NOMO-1 treated with dmso at 0.1 percent for 144 hours (cell line): ENCODE measurements around the gene IL5RA.

Experiments used
- DNase-seq: peaks from one replicate; lab custom pipeline; 2025; ENCODE audit not compliant: unreplicated experiment; lab: John Stamatoyannopoulos, UW

The IL5RA gene, protein sequence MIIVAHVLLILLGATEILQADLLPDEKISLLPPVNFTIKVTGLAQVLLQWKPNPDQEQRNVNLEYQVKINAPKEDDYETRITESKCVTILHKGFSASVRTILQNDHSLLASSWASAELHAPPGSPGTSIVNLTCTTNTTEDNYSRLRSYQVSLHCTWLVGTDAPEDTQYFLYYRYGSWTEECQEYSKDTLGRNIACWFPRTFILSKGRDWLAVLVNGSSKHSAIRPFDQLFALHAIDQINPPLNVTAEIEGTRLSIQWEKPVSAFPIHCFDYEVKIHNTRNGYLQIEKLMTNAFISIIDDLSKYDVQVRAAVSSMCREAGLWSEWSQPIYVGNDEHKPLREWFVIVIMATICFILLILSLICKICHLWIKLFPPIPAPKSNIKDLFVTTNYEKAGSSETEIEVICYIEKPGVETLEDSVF

DNA sequence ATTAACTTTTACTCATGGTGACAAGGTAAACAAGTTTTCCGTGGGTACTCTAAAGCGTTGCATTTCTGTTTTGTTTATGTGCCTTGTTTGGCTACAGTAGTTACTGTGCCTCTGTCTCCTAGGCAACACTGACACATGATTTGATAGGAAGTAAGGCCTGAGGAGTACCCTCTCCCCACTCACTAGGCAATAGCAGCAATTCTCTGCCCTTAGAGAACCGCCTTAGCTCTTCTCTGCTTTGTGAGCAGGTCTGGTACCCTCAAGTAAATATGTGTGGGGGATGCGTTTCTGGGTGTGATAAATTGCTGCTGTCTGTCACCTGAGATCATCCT is at the start of gene IL5RA:
Gene IL5RA (minus strand): TSS at position 76 of the 332 bp plus-strand sequence. CDS start 5,390 bp downstream, outside the sequence.
- no peak for DNase-seq

DNA sequence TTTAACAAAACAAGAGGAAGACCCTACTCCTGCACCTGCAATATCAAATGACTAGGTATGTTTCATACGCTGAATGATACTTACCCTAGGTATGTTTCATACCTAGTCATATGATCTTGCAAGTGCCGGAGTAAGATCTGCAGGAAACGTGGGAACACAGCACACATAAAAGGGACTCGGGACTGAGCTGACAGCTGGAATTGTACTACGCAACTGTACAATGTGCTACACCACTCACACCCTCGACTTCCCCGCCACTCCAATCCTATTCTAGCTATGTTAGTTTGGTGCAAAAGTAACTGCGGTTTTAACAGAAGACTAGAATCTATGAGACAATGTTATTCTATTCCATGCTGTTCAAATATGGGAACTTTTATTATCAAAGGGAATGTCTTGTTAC is 47.3 kb upstream of the IL5RA start:
- no peak for DNase-seq

DNA sequence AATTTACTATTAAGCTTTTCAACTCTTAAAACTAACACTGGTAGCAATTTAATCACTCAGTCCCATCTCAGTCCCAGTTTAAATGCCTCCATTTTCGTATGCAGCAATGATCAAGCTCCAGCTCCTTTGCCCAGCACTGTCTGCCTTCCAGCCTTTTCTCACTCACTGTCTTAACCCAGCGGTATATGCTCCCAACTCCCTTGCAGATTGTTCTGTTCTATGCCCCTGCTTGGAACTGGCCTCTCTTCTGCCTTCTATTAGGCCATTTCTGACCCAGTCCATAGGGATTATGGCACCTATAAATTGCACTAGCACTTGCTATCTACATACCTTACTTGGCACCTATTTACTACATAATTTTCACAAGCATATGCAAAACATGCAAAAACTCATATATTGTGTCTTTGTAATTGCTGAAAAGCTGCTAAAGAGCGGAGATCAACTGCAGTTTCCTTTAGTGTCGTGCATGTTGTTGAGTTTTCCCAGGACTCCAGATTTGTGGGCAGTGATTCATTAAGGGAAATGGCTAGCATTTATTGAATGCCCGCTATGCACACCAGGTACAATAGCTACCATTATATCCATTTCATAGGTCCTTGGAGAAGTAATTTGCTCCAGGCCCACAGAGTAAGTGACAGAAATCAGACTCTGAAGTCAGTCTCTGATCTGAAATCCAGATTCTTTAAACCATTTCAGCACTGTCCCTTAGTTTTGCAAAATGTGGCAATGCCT is 44.9 kb upstream of the IL5RA start:
- no peak for DNase-seq

DNA sequence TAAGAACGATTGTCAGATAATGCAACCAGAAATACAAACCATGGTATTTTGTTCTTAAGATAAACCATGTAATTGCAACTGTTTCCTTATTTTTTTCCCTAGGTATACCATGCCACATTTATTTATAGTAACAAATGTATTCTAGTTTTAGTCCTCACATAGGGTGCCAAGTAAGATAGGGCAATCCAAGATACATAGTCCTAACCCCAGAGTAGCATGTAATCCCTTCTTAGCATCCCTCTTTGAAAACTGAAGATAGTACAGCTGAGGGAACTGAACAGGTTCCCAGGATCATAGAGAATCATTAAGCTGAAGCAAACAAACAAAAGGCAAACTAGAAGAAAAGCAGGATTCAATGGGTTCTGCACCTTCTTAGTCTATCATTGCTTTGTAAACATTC is 41.3 kb upstream of the IL5RA start:
- no peak for DNase-seq

DNA sequence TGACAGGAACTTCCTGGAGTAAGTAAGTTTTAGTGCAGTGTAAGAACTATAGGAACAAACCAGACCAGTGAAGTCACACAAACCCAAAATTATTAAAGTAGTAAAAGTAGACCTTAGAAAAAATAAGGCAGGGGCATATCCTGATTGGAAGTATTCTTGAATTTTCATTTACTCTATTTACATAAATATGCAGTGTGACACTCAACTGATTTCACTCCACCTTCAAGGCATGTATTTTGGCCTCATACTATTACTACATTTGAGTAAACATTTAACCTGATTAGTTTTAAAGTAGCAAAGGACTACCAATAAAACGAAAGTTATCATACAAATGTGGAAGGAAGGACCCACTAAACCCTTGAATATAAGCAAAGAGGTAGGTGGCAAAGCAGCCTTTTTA is 39.4 kb upstream of the IL5RA start:
- DNase-seq, result no peak

DNA sequence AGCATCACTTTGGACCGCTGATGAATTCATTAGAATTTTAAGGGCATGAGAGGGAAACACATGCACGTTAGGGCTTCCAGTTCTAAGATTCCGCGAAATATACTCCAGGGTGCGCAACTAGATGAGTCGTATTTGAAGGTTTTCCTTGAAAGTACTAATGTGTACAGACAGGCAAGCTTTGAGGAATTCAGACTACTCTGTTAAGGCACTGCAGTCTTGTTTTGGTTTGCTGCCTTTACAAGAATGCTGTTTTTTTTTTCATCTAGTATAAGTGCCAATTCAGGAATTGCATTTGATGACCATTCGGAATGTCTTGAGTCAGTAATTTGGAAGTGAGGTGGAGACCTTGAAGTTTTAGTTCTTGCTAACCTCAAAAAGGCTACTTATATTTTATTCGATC is 35.7 kb upstream of the IL5RA start:
- DNase-seq, result no peak

DNA sequence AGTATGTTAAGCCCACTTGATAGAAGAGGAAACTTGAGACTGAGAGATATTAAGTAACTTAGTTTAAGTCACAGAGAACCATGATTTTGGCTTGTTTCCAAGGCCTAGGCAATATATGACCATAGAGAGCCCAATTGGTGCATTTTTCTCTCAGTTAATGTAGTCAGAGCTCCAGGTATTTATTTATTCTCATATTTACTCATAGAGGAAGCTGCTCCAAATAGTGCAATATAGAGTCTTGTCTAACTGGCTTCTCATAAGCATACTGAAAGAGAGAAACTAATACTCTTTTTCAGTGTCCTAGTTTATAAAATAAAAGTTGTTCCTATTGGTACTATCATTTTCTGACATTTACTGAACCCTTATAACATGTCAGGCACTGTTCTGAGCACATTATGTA is 31.8 kb upstream of the IL5RA start:
- no peak for DNase-seq

DNA sequence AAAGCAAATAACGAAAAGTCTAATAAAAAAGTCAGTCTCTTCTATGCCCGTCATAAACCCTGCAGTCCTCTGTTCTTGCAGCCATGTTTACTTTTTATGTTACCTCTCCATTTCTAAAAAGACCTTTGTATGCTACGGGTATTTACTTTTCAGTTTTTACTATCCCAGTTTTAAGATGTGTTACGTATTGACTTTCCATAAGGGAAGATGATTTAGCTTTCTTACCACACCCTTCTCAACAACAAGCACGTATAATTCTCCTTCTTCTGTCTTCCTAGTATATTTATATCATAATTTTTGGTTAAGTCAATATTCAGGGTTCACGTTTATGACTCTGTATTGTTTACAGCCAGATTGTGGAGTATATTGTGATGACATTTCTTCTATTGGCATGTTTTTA is 27.4 kb upstream of the IL5RA start:
- DNase-seq, result no peak

DNA sequence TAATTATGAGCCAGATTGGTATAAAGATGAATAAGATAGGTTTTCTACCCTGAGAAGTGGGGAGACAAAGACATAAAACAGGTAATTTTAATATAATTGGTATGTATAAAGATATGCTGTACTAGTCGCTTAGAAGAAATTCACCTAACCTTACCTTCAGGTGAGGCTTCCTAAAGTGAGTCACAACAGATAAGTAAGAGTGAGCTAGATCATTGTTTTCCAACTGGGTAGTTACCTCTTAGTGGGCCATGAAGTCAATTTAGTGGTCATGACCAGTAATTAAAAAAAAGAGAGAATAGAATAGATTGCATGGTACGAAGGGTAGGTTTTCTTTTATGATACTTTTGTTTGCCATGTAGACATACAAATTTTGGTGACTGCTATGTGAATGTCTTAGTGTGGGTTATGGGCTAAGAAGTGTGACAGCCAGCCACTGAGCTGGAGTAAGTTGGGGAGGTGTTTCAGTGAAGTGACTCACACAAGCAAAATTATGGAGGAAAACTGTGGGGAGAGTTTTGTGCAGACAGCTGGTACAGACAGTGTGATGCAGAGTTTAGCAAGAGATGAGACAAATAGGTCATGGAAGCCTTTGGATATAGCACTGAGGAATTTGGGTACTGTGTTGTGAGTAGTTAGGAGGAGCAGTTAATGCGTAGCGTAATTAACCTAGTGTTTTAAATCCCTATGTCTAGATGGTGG is 24.7 kb upstream of the IL5RA start:
- no peak for DNase-seq

DNA sequence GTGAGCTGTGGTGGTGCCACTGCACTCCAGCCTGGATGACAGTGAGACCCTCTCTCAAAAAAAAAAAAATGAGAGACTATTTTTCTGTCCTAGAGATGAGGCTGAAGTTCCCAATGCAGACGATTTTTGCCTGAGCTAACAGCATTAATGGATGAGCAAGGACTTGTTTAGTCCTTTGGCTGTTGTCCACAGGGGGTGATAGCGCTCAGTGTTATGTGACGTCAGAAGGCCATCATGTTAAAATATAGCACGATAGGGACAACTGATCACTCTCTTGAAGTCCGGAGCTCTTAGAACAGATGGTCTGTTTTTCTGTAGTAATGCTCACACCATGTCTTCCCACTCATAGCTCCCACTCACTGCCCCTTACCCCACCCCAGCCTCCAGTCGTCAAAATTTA is 23.3 kb upstream of the IL5RA start:
- no peak for DNase-seq

DNA sequence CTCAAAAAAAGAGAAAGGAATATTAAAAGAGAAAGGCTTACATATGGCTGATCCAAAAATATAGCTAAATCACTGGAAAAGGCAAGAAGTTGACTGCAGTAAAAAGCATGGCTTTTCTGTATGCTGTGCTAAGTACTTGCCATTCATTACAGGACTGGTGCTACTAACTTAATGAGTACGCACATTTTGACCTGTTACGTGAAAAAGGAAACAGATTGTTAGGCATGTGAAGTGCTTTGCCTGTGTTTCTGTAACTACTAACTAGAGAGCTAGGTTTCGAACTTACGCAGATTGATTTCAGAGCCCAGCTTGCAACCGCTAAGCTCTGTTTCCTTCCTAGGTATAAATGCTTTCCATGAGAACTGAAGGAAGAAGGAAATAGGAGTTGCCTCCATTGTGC is 19.4 kb upstream of the IL5RA start:
- DNase-seq, result no peak

DNA sequence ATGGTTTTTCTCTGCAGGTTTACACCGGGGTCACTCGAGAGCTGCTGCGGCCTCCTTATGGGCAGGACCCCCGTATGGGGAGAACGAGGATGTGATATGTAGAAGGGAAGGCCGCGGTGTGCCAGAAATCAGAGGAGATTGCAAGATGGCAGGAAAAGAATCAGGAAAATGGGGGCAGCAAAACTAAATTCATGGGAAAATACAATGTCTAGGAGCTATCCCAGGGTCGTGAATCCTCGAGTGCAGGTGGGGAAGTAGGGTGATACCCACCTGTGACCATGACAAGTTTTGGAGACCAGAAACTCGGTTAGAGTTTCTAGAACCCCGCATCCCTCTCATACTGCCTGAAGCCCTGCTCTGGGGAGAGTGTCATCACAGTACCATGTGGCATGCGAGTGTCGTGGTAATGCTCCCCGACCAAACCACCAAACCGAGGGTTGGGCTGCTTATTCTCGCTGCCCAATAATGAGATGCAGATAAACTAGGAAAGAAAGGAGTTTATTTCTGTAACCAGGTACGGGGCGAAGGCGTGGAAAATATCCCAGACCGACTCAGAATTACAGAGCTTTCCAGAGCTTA is 17.3 kb upstream of the IL5RA start:
- no peak for DNase-seq

DNA sequence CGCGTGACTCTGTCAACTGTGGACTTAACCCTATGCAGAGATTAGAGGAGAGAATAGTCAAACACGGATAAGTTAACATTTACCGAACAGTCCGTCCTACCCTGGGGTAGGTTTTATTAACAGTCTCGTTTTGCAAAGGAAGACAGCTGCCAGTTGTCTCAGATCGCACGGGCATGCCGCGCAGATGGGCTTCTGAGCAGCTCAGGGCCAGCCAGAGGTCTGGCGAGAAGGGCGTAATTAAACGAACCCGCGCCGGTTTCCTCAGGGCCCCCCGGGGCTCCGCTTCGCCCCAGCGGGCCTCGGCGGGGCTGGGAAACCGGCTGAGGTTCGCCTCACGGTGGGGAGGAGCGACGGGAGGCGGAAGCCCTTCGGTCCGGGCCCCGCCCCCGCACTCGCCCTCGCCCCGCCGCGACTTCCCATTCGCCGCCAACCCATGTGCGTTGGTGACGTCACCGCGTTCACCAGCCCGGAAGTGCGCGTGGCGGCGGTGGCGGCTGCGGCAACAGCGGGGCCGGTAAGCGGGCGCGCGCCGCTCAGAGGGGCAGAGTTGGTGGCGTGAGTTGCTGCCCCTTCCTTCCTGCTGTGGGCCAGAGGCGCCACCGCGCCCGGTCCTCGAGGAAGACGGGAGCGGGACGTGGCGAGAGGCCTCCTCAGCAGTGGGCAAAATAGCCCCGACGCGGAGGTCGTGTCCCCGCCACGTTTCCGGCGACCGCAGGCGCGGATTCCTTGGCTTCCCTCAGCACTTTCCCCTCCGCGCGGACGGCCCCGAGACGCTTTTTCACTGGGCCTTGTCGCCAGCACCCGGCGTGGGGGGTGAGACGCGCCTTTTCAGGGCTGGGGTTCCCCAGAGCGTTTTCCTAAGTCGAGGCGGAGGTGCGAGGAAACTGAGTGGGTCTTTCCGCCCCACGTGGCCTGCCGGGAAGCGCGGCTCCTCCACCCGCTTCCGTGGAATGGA is 16.6 kb upstream of the IL5RA start, which contains the start of gene TRNT1:
Gene TRNT1 (plus strand): TSS at position 464 of the 955 bp plus-strand sequence. CDS start 2,101 bp downstream, outside the sequence.
- peak; percentile 77 for DNase-seq

DNA sequence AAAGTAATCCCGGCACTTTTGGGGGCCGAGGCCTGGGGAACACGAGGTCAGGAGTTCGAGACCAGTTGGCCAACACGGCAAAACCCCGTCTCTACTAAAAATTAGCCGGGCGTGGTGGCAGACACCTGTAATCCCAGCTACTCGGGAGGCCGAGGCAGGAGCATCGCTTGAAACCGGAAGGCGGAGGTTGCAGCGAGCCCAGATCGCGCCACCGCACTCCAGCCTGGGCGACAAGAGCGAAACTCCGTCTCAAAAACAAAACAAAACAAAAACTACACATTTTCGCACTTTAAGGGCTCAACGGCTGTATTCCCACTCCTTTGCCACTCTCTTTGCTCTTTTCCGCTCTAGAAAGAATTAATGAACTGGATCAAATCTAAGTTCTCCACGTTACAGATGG is 15.8 kb upstream of the IL5RA start:
- DNase-seq, result no peak

DNA sequence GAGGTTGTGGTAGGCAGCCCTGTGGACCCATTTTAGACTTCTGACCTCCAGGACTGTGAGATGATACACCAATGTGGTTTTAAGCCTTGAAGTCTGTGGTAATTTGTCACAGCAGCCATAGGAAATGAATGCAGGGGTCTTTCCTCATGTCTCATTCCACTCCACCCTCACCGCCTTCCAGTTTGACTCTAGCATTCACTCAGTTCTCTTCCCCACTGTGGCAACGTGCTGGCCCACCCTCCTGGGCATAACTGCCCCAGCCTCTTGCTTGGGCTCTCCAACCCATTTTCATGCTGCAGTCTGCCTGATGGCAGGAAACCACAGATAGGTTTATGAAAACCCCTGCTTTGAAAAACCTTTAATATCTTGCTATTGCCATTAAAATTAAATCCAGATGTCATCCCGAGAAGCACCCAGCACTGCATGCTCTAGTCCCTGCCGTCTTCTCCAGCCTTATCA is 9.2 kb upstream of the IL5RA start:
- no peak for DNase-seq

DNA sequence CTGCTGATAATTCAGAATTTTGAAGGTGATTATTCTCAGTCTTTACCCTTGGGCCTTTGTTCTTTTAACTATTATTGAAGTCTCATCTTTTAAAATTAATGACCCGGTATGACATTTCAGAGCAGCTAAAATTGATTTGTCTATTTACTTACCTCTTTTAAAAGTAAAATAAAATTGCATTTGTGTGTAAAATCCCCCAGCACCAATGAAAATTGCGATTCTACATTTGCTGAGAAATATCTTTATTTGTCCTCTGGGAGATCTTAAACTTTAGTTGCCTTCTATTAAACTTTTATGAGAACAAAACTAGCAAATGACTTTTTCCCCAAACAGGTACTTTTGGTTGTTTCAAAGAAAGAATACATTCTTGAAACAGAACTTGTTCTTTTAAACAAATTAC is 7.5 kb upstream of the IL5RA start:
- DNase-seq, result no peak

DNA sequence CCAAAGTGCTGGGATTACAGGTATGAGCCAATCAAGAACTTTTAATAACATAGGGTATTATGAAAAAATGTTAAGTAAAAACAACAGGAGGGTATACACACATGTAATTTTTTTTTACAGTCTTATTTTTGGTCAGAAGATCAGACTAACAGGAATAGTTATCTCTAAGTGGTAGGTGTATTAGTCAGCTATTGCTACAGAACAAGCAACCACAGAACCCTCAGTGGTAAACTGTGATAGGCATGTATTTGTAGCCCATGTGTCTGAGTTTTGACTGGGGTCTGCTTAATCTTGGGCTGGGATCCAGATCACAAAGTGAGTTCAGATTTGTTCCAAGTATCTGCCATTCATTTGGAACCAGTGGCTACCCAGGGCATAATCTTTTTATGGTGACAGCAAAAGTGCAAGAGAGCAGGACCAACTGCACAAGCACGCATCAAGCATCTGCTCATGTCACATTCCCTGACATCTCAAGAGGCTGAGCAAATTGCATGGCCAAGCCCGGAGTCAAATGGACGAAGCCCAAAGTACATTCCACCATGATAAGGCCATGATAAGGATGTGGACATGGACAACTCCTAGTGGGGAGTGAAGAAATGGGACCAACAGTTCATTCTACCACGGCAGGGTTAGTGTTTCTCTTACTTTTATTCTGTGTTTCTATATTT is 3.0 kb upstream of the IL5RA start:
- no peak for DNase-seq

DNA sequence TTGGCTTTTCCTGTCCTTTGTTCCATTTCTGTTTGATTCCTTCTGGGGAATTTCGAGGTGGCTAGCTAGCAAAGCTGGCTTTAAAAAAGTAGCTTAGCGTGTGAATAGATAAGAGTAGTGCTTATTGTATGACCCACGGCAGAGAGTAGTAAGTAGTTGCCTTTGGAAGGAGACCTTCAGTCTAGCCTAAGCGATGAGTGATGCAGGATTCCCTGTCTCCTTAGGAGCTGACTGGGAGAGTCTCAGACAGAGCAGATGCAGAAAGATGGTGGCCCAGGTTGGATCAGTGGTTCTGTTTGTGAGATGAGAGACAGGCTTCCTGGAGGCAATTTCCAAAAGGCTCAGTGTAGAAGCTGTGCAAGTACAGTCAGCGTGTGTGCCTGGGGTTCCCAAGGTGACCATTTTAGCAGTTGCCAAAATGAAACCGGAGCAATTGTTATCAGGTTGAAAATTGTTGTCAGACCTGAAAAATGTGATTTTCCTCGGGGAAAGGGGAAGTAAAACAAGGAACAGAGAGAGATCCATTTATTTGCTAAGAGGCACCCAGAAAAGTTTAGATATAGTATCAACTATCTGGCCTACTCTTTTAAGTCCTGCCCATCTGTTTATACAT is 681 bp upstream of the IL5RA start:
- DNase-seq, result no peak
